Middle frontal gyrus (tissue), 1 donor: ENCODE results near the gene CTRB1.

Experiments used
- DNase-seq: peaks from one replicate; pipeline ENCODE4 v3.0.0-alpha.2; 2015; ENCODE audit warnings: low spot score; ENCODE audit errors: extremely low spot score

The CTRB1 gene

GRCh38 chr16:75252946-75253911, 34.4 kb downstream of the CTRB1 start:
- no peak for DNase-seq

GRCh38 chr16:75254359-75254837, 35.6 kb downstream of the CTRB1 start:
- DNase-seq: no peak

GRCh38 chr16:75256059-75256571, 37.3 kb downstream of the CTRB1 start:
- DNase-seq: no peak

- no peak for DNase-seq
Measured at GRCh38 chr16:75256696-75257343, 38.0 kb downstream of the CTRB1 start.

GRCh38 chr16:75257886-75258806, 39.4 kb downstream of the CTRB1 start:
- no peak for DNase-seq

- no peak for DNase-seq
Measured at GRCh38 chr16:75258807-75259141, 40.0 kb downstream of the CTRB1 start.

- no peak for DNase-seq
Measured at GRCh38 chr16:75260851-75261589, 42.2 kb downstream of the CTRB1 start.

GRCh38 chr16:75261590-75262078, 42.8 kb downstream of the CTRB1 start:
- DNase-seq: no peak

GRCh38 chr16:75262104-75262799, 43.5 kb downstream of the CTRB1 start:
- no peak for DNase-seq

- no peak for DNase-seq
Measured at GRCh38 chr16:75262800-75263127, 44.0 kb downstream of the CTRB1 start.

GRCh38 chr16:75263291-75263962, 44.6 kb downstream of the CTRB1 start:
- no peak for DNase-seq

- DNase-seq: no peak
Measured at GRCh38 chr16:75263963-75264445, 45.2 kb downstream of the CTRB1 start.

GRCh38 chr16:75264457-75264998, 45.7 kb downstream of the CTRB1 start:
- no peak for DNase-seq

GRCh38 chr16:75264999-75265910, 46.5 kb downstream of the CTRB1 start:
- DNase-seq: no peak

- no peak for DNase-seq
Measured at GRCh38 chr16:75265911-75266701, 47.3 kb downstream of the CTRB1 start.

- DNase-seq: no peak
Measured at GRCh38 chr16:75266738-75267630, 48.2 kb downstream of the CTRB1 start.
